HepG2 (cell line): ENCODE measurements around the gene PRDX5. TPM values are rescaled to one million over a fixed set of nuclear protein-coding genes. Genes with fewer than 3 reads are reported as not detected.

Experiments
- AHDC1 ChIP-seq: sonication (generic); formaldehyde crosslinking; IDR thresholded peaks from 2 replicates; pipeline ENCODE4 v1.5.1; 2020; ENCODE audit warnings: mild to moderate bottlenecking, missing genetic modification reagents, borderline replicate concordance
- ARID4A ChIP-seq: sonication (generic); formaldehyde crosslinking; IDR thresholded peaks from 2 replicates; pipeline ENCODE4 v1.5.0; 2020; ENCODE audit warnings: mild to moderate bottlenecking, missing genetic modification reagents, borderline replicate concordance
- ARNT2 ChIP-seq: sonication (generic); formaldehyde crosslinking; IDR thresholded peaks from 2 replicates; pipeline ENCODE4 v1.8.0; 2022; ENCODE audit warnings: mild to moderate bottlenecking, low read depth, missing genetic modification reagents, moderate library complexity
- FOXC1 ChIP-seq: sonication (generic); formaldehyde crosslinking; IDR thresholded peaks from 2 replicates; pipeline ENCODE4 v1.8.0; 2022; ENCODE audit warnings: mild to moderate bottlenecking, missing genetic modification reagents, borderline replicate concordance
- HNRNPK ChIP-seq: fragments of 200-400 bp; formaldehyde crosslinking; IDR thresholded peaks from 2 replicates; pipeline ENCODE4 v1.6.1; 2018; ENCODE audit warnings: low read length, low read depth, moderate library complexity, mild to moderate bottlenecking; ENCODE audit not compliant: poor library complexity, severe bottlenecking
- KAT8 ChIP-seq: IDR thresholded peaks from 2 replicates; pipeline ENCODE4 v1.6.1; 2016; ENCODE audit warnings: missing genetic modification reagents, missing compliant biosample characterization
- NFRKB ChIP-seq: fragments of 450-650 bp; IDR thresholded peaks from 2 replicates; pipeline ENCODE4 v1.6.1; 2017
- POLR2G ChIP-seq: fragments of 200-400 bp; formaldehyde crosslinking; IDR thresholded peaks from 2 replicates; pipeline ENCODE4 v1.6.1; 2018; ENCODE audit warnings: mild to moderate bottlenecking, low read depth, low read length, moderate library complexity
- SIN3A ChIP-seq: IDR thresholded peaks from 2 replicates; pipeline ENCODE4 v1.6.1; 2011; ENCODE audit warnings: low read depth, mild to moderate bottlenecking, control low read depth, low read length, borderline replicate concordance
- SMAD9 ChIP-seq: sonication (generic); formaldehyde crosslinking; IDR thresholded peaks from 2 replicates; pipeline ENCODE4 v1.5.1; 2020; ENCODE audit warnings: mild to moderate bottlenecking, missing genetic modification reagents
- TEF ChIP-seq: sonication (generic); formaldehyde crosslinking; IDR thresholded peaks from 2 replicates; pipeline ENCODE4 v1.5.0; 2020; ENCODE audit warnings: missing genetic modification reagents
- ZFY ChIP-seq: sonication (generic); formaldehyde crosslinking; IDR thresholded peaks from 2 replicates; pipeline ENCODE4 v1.4.0; 2020; ENCODE audit warnings: missing genetic modification reagents
- ZGPAT ChIP-seq: IDR thresholded peaks from 2 replicates; pipeline ENCODE4 v1.6.1; 2016; ENCODE audit warnings: mild to moderate bottlenecking
- ZNF660 ChIP-seq: sonication (generic); formaldehyde crosslinking; IDR thresholded peaks from 2 replicates; pipeline ENCODE4 v1.5.1; 2020; ENCODE audit warnings: mild to moderate bottlenecking, low read depth, missing genetic modification reagents, borderline replicate concordance
- ZNF777 ChIP-seq: sonication (generic); formaldehyde crosslinking; IDR thresholded peaks from 2 replicates; pipeline ENCODE4 v1.4.0; 2020; ENCODE audit warnings: missing genetic modification reagents
- ZNF878 ChIP-seq: sonication (generic); formaldehyde crosslinking; IDR thresholded peaks from 2 replicates; pipeline ENCODE4 v1.8.1; 2023; ENCODE audit warnings: mild to moderate bottlenecking, missing genetic modification reagents, moderate library complexity
- polyA plus RNA-seq, 8 experiments: library from polyadenylated mRNA; depleted of rRNA in 3 of 8; stranded (reverse) in 7 of 8; unstranded in 1 of 8; fragments of >200 nt; fragmentation: Illumina TruSeq in 4 of 8; extraction: Trizol in 4 of 8; gene quantifications; 2 replicates each; pipeline versions ENCODE4 v1.2.1 to v1.2.3, GENCODE V29; 2011 to 2016; ENCODE audit warnings: low read depth in 4 of 8, missing spikeins in 1 of 8, mixed read lengths in 1 of 8; ENCODE audit not compliant: insufficient read depth in 1 of 8
- total RNA-seq, 5 experiments: library from RNA; depleted of rRNA; stranded (reverse); fragments of >200 nt; fragmentation: Illumina TruSeq; extraction: Trizol; gene quantifications; 2 replicates each; pipeline ENCODE4 v1.2.3, GENCODE V29; 2016; ENCODE audit warnings: low read depth in 1 of 5

The PRDX5 gene
- total and polyA plus RNA-seq, 2 of the 13 experiments (the other 11 are each of a cell fraction or from before 2014, with no cell fraction given), result 215 to 311 TPM

GRCh38 chr11:64355078-64355940 is 37.4 kb downstream of the PRDX5 start (continued):
- no peak for TF ChIP-seq SMAD9 (CRISPR knock-in tag)
- TF ChIP-seq ARID4A, result peak; percentile 57; the same call in 1 of the 2 replicates
- TF ChIP-seq FOXC1 (CRISPR knock-in tag), result 0 out of 2 replicates have a peak, but pooled peaks have one; percentile 24
- peak; percentile 69 for TF ChIP-seq POLR2G
- no peak for TF ChIP-seq TEF
- TF ChIP-seq SIN3A, result peak; percentile 72; the same call in 1 of the 2 replicates
- no peak for TF ChIP-seq NFRKB
- no peak; the same call in 1 of the 2 replicates for TF ChIP-seq AHDC1 (CRISPR knock-in tag)
- TF ChIP-seq HNRNPK, result peak; percentile 72
- TF ChIP-seq ARNT2 (CRISPR knock-in tag), result 0 out of 2 replicates have a peak, but pooled peaks have one; percentile 35
- TF ChIP-seq ZNF777 (CRISPR knock-in tag), result no peak
- TF ChIP-seq ZFY (CRISPR knock-in tag), result peak; percentile 45; the same call in 1 of the 2 replicates
- TF ChIP-seq ZNF878 (CRISPR knock-in tag), result no peak
- no peak for TF ChIP-seq ZNF660 (CRISPR knock-in tag)
- peak; percentile 67; the same call in 1 of the 2 replicates for TF ChIP-seq KAT8 (CRISPR knock-in tag)
- TF ChIP-seq ZGPAT (CRISPR knock-in tag), result peak; percentile 65
